GM18873 (cell line): ENCODE measurements around the gene NKIRAS1.

Source experiments
- ATAC-seq: cut with Tn5 transposase; IDR thresholded peaks from one replicate; pipeline ENCODE4 v1.9.1; 2021; ENCODE audit warnings: mild to moderate bottlenecking, moderate library complexity, moderate number of reproducible peaks; ENCODE audit not compliant: unreplicated experiment, low FRiP score

The NKIRAS1 gene

GRCh38 chr3:23916886-23917678 is at the start of gene NKIRAS1, which contains the start of gene RPL15:
Gene NKIRAS1 (minus strand): TSS chr3:23916990. CDS start chr3:23910904, 6,086 bp downstream.
Gene RPL15 (plus strand): TSS chr3:23917132. CDS start chr3:23917860, 728 bp downstream.
- ATAC-seq = peak; percentile 96

- no peak for ATAC-seq
Observed at GRCh38 chr3:23966328-23966727, 49.5 kb upstream of the NKIRAS1 start.

- no peak for ATAC-seq
Observed at GRCh38 chr3:23964537-23965235, 47.9 kb upstream of the NKIRAS1 start.

- no peak for ATAC-seq
Observed at GRCh38 chr3:23961913-23962312, 45.1 kb upstream of the NKIRAS1 start.

- no peak for ATAC-seq
Observed at GRCh38 chr3:23961066-23961465, 44.3 kb upstream of the NKIRAS1 start.

GRCh38 chr3:23960649-23961048 is 43.9 kb upstream of the NKIRAS1 start:
- ATAC-seq = no peak

- no peak for ATAC-seq
Observed at GRCh38 chr3:23959135-23959900, 42.5 kb upstream of the NKIRAS1 start.

GRCh38 chr3:23956701-23957100 is 39.9 kb upstream of the NKIRAS1 start:
- ATAC-seq = no peak

- ATAC-seq = no peak
Observed at GRCh38 chr3:23954144-23954543, 37.4 kb upstream of the NKIRAS1 start.

- ATAC-seq = no peak
Observed at GRCh38 chr3:23953523-23953922, 36.7 kb upstream of the NKIRAS1 start.

- ATAC-seq = no peak
Observed at GRCh38 chr3:23952646-23953045, 35.9 kb upstream of the NKIRAS1 start.

- ATAC-seq = peak; percentile 32
Observed at GRCh38 chr3:23950293-23950692, 33.5 kb upstream of the NKIRAS1 start.

- no peak for ATAC-seq
Observed at GRCh38 chr3:23949784-23950183, 33.0 kb upstream of the NKIRAS1 start.

GRCh38 chr3:23948761-23949160 is 32.0 kb upstream of the NKIRAS1 start:
- ATAC-seq = no peak

GRCh38 chr3:23945913-23946687 is 29.3 kb upstream of the NKIRAS1 start:
- peak; percentile 54 for ATAC-seq

- ATAC-seq = peak; percentile 59
Observed at GRCh38 chr3:23945663-23945912, 28.8 kb upstream of the NKIRAS1 start.

GRCh38 chr3:23944861-23945662 is 28.3 kb upstream of the NKIRAS1 start, which contains the start of gene NR1D2:
Gene NR1D2 (plus strand): TSS chr3:23945286. CDS start chr3:23945579, 293 bp downstream.
- ATAC-seq = peak; percentile 21

GRCh38 chr3:23944007-23944783 is 27.4 kb upstream of the NKIRAS1 start:
- ATAC-seq = no peak

GRCh38 chr3:23942546-23942945 is 25.8 kb upstream of the NKIRAS1 start:
- ATAC-seq = no peak
